Liver (tissue), 3 donors: Measurements from ENCODE around the gene MED15.

Experiments
- CTCF ChIP-seq: fragments of 150-350 bp; IDR thresholded peaks from 2 replicates; pipeline ENCODE4 v1.5.1; 2017; ENCODE audit warnings: improper control_type of control experiment, low read depth, low read length; ENCODE audit not compliant: missing input control
- EGR1 ChIP-seq, 2 donors: IDR thresholded peaks; 2 replicates each; pipeline ENCODE4 v1.6.1; 2016 to 2018; ENCODE audit warnings: antibody characterized with exemption in 2 of 2, low read depth in 2 of 2
- FOXA1 ChIP-seq: IDR thresholded peaks from 2 replicates; pipeline ENCODE4 v1.6.1; 2016; ENCODE audit warnings: antibody characterized with exemption
- GABPA ChIP-seq, 2 donors: IDR thresholded peaks in 1 of 2; conservative IDR thresholded peaks in 1 of 2; 2 replicates each; pipeline ENCODE4 v1.6.1; 2016; ENCODE audit warnings: antibody characterized with exemption in 2 of 2, mild to moderate bottlenecking in 1 of 2, moderate library complexity in 1 of 2
- HNF4A ChIP-seq, 2 donors: conservative IDR thresholded peaks; 2 replicates each; pipeline ENCODE4 v1.6.1; 2016; ENCODE audit warnings: antibody characterized with exemption in 2 of 2, mild to moderate bottlenecking in 2 of 2
- MAX ChIP-seq: IDR thresholded peaks from 2 replicates; pipeline ENCODE4 v1.6.1; 2016; ENCODE audit warnings: antibody characterized with exemption
- RAD21 ChIP-seq, 2 donors: IDR thresholded peaks; 2 replicates each; pipeline ENCODE4 v1.6.1; 2016; ENCODE audit warnings: antibody characterized with exemption in 2 of 2, mild to moderate bottlenecking in 2 of 2
- SP1 ChIP-seq: IDR thresholded peaks from 2 replicates; pipeline ENCODE4 v1.6.1; 2018; ENCODE audit warnings: antibody characterized with exemption, mild to moderate bottlenecking
- TAF1 ChIP-seq: conservative IDR thresholded peaks from 2 replicates; pipeline ENCODE4 v1.6.1; 2016; ENCODE audit warnings: antibody characterized with exemption, mild to moderate bottlenecking
- YY1 ChIP-seq: IDR thresholded peaks from 2 replicates; pipeline ENCODE4 v1.6.1; 2016; ENCODE audit warnings: antibody characterized with exemption, mild to moderate bottlenecking
- ZBTB33 ChIP-seq: IDR thresholded peaks from 2 replicates; pipeline ENCODE4 v1.6.1; 2016; ENCODE audit warnings: antibody characterized with exemption
- TF ChIP-seq, protein P1 (sequence below): IDR thresholded peaks from 2 replicates; pipeline ENCODE4 v1.6.1; 2016; ENCODE audit warnings: antibody characterized with exemption, mild to moderate bottlenecking
- TF ChIP-seq, protein P2 (sequence below): IDR thresholded peaks from 2 replicates; pipeline ENCODE4 v1.6.1; 2016; ENCODE audit warnings: antibody characterized with exemption
- donor health status: healthy.
- donor health status: healthy.

DNA sequence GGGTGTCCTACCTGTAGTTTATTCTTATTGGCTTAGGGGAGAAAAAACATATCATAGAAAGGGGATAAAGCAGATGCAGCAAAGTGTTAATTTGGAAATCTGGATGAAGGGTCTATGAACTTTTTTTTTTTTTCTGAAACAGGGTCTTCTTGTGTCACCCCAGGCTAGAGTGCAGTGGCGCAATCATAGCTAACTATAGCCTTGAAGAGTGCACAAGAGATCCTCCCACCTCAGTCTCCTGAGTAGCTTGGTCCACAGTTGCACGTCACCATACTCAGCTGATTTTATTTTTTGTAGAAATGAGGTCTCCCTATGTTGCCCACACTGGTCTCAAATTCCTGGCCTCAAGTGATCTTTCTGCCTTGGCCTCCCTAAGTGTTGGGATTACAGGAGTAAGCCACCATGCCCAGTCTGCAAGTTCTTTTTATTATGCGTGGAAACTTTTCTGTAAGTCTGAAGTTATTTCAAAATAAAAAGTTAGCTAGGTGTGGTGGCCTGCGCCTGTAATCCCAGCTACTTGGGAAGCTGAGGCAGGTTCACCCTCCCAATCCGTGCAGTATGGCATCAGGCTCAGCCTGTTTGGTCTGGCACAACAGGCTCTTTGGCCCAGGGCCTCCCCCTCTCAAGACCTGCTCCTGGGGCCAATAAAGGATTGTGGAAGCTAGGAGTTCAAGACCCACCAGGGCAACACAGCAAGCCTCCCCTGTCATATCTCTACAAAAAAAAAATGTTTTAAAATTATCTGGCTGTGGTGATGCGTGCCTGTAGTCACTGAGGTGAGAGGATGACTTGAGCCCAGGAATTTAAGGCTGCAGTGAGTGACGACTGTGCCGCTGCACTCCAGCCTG is 111.9 kb downstream of the MED15 start:
- TF ChIP-seq EGR1 (IDR thresholded peaks at IDR 0.05; ENCODE audit: low read depth in 2 of 2) (no peak), ZBTB33 (no peak), MAX (no peak), CTCF (no peak), RAD21 (IDR thresholded peaks at IDR 0.05) (no peak), SP1 (no peak), TAF1 (no peak), HNF4A (conservative IDR thresholded peaks at IDR 0.05) (no peak), YY1 (no peak), GABPA (IDR thresholded peaks at IDR 0.05 in 1 of 2, conservative IDR thresholded peaks at IDR 0.05 in 1 of 2) (no peak), FOXA1 (no peak)
- TF ChIP-seq, protein P1, sequence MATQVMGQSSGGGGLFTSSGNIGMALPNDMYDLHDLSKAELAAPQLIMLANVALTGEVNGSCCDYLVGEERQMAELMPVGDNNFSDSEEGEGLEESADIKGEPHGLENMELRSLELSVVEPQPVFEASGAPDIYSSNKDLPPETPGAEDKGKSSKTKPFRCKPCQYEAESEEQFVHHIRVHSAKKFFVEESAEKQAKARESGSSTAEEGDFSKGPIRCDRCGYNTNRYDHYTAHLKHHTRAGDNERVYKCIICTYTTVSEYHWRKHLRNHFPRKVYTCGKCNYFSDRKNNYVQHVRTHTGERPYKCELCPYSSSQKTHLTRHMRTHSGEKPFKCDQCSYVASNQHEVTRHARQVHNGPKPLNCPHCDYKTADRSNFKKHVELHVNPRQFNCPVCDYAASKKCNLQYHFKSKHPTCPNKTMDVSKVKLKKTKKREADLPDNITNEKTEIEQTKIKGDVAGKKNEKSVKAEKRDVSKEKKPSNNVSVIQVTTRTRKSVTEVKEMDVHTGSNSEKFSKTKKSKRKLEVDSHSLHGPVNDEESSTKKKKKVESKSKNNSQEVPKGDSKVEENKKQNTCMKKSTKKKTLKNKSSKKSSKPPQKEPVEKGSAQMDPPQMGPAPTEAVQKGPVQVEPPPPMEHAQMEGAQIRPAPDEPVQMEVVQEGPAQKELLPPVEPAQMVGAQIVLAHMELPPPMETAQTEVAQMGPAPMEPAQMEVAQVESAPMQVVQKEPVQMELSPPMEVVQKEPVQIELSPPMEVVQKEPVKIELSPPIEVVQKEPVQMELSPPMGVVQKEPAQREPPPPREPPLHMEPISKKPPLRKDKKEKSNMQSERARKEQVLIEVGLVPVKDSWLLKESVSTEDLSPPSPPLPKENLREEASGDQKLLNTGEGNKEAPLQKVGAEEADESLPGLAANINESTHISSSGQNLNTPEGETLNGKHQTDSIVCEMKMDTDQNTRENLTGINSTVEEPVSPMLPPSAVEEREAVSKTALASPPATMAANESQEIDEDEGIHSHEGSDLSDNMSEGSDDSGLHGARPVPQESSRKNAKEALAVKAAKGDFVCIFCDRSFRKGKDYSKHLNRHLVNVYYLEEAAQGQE = no peak
- TF ChIP-seq, protein P2, sequence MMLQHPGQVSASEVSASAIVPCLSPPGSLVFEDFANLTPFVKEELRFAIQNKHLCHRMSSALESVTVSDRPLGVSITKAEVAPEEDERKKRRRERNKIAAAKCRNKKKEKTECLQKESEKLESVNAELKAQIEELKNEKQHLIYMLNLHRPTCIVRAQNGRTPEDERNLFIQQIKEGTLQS = no peak
